H1 (cell line): Measurements from ENCODE around the gene TCAIM. TPM values are rescaled to one million over a fixed set of nuclear protein-coding genes. Genes with fewer than 3 reads are reported as not detected.

Experiments
- CTCF ChIA-PET: fragments of 300-600 bp; sonication (Branson Sonifier 250); formaldehyde crosslinking; loops from one replicate; lab custom pipeline; 2021; ENCODE audit not compliant: partially characterized antibody; lab: Charles Lee
- POLR2A ChIA-PET: fragments of 300-600 bp; sonication (Branson Sonifier 250); formaldehyde crosslinking; loops from one replicate; lab custom pipeline; 2021; ENCODE audit warnings: inconsistent platforms; ENCODE audit not compliant: partially characterized antibody; lab: Charles Lee
- DNase-seq, 2 experiments: peaks; one replicate each; pipeline versions ENCODE4 v3.0.0 to v3.0.0-alpha.2; 2010 to 2022; ENCODE audit warnings: low spot score in 2 of 2, low read depth in 1 of 2, mixed read lengths in 1 of 2
- FAIRE-seq: peaks from 2 replicates; lab custom pipeline; 2011; peaks lifted over from hg19 to GRCh38; lab: Jason Lieb, UNC
- H2AFZ ChIP-seq: 2 replicates; pipeline ENCODE4 v1.8.1; 2012; ENCODE audit warnings: low read length, inconsistent platforms
- H2AK5ac ChIP-seq: 2 replicates; pipeline ENCODE4 v1.6.1; 2013; ENCODE audit warnings: low read depth, low read length
- H2BK120ac ChIP-seq: replicated peaks from 2 replicates; pipeline ENCODE3; 2013; ENCODE audit warnings: low read depth, low read length, inconsistent platforms
- H2BK12ac ChIP-seq: 2 replicates; pipeline ENCODE4 v1.6.1; 2013; ENCODE audit warnings: low read depth, low read length
- H2BK15ac ChIP-seq: 2 replicates; pipeline ENCODE4 v1.6.1; 2013; ENCODE audit warnings: low read length
- H2BK20ac ChIP-seq: 2 replicates; pipeline ENCODE4 v1.6.1; 2013; ENCODE audit warnings: low read length
- H2BK5ac ChIP-seq: 2 replicates; pipeline ENCODE4 v1.6.1; 2013; ENCODE audit warnings: low read depth, low read length
- H3K14ac ChIP-seq: 2 replicates; pipeline ENCODE4 v1.6.1; 2013; ENCODE audit warnings: inconsistent platforms; ENCODE audit not compliant: insufficient read length
- H3K18ac ChIP-seq: 2 replicates; pipeline ENCODE4 v1.6.1; 2013; ENCODE audit warnings: low read length; ENCODE audit errors: extremely low read depth
- H3K23ac ChIP-seq: 2 replicates; pipeline ENCODE4 v1.6.1; 2013; ENCODE audit warnings: inconsistent platforms; ENCODE audit not compliant: insufficient read length
- H3K23me2 ChIP-seq: 2 replicates; pipeline ENCODE4 v1.6.1; 2013; ENCODE audit warnings: low read depth, low read length
- H3K27ac ChIP-seq: 2 replicates; pipeline ENCODE4 v1.6.1; 2011; ENCODE audit warnings: low read depth, low read length, inconsistent platforms
- H3K27me3 ChIP-seq, 4 experiments: replicated peaks in 1 of 4; 1 replicate in 1 of 4; 2 replicates in 3 of 4; pipeline versions ENCODE4 v1.6.1 to v1.8.1; 2011 to 2013; ENCODE audit warnings: low read length in 3 of 4, mild to moderate bottlenecking in 3 of 4, inconsistent platforms in 2 of 4, mixed read lengths in 2 of 4, moderate library complexity in 1 of 4; ENCODE audit not compliant: control insufficient read depth in 3 of 4, insufficient read depth in 3 of 4; ENCODE audit errors: extremely low read depth in 1 of 4
- H3K36me3 ChIP-seq, 4 experiments: 2 replicates each; pipeline versions ENCODE4 v1.6.1 to v1.8.1; 2011 to 2013; ENCODE audit warnings: mild to moderate bottlenecking in 4 of 4, low read length in 3 of 4, moderate library complexity in 2 of 4, control low read depth in 1 of 4, inconsistent platforms in 1 of 4; ENCODE audit not compliant: insufficient read depth in 4 of 4, control insufficient read depth in 2 of 4
- H3K4ac ChIP-seq: replicated peaks from 2 replicates; pipeline ENCODE3; 2013; ENCODE audit warnings: low read length, low read depth, mixed read lengths, inconsistent platforms; ENCODE audit not compliant: insufficient read length
- H3K4me1 ChIP-seq, 4 experiments: replicated peaks in 1 of 4; 1 replicate in 1 of 4; 2 replicates in 3 of 4; pipeline versions ENCODE4 v1.6.1 to v1.8.1; 2011 to 2013; ENCODE audit warnings: low read length in 3 of 4, inconsistent platforms in 2 of 4, mixed read lengths in 1 of 4; ENCODE audit not compliant: insufficient read depth in 4 of 4, control insufficient read depth in 3 of 4
- H3K4me2 ChIP-seq, 2 experiments: 2 replicates each; pipeline versions ENCODE4 v1.6.1 to v1.8.1; 2011 to 2013; ENCODE audit warnings: low read depth in 2 of 2, low read length in 2 of 2, control low read depth in 1 of 2, inconsistent platforms in 1 of 2, mild to moderate bottlenecking in 1 of 2; ENCODE audit not compliant: insufficient read depth in 1 of 2
- H3K4me3 ChIP-seq, 4 experiments: fragments of 200-600, 300-600 bp in 1 of 4; sonication (generic), shearing (Covaris generic), sonication (Bioruptor Twin) in 1 of 4; 2 replicates each; pipeline versions ENCODE4 v1.5.1 to v1.8.1; 2011 to 2016; ENCODE audit warnings: low read length in 4 of 4, low read depth in 3 of 4, control low read depth in 2 of 4, inconsistent platforms in 2 of 4, mild to moderate bottlenecking in 2 of 4, mixed read lengths in 1 of 4, moderate library complexity in 1 of 4; ENCODE audit not compliant: insufficient read depth in 2 of 4; ENCODE audit errors: extremely low read depth in 1 of 4
- H3K56ac ChIP-seq: replicated peaks from 2 replicates; pipeline ENCODE3; 2013; ENCODE audit warnings: low read depth, mild to moderate bottlenecking, mixed read lengths, low read length, inconsistent platforms; ENCODE audit not compliant: insufficient read length
- H3K79me1 ChIP-seq: 2 replicates; pipeline ENCODE4 v1.6.1; 2013; ENCODE audit warnings: low read depth, low read length, control low read depth
- H3K79me2 ChIP-seq, 2 experiments: 2 replicates each; pipeline versions ENCODE4 v1.6.1 to v1.8.1; 2012 to 2013; ENCODE audit warnings: low read length in 2 of 2, mild to moderate bottlenecking in 2 of 2, inconsistent platforms in 1 of 2; ENCODE audit not compliant: insufficient read depth in 2 of 2, control insufficient read depth in 1 of 2
- H3K9ac ChIP-seq, 4 experiments: replicated peaks in 1 of 4; 1 replicate in 1 of 4; 2 replicates in 3 of 4; pipeline versions ENCODE4 v1.6.1 to v1.8.1; 2011 to 2013; ENCODE audit warnings: low read depth in 3 of 4, low read length in 3 of 4, control low read depth in 2 of 4, mild to moderate bottlenecking in 2 of 4, moderate library complexity in 2 of 4, inconsistent platforms in 1 of 4; ENCODE audit errors: extremely low read depth in 1 of 4
- H3K9me3 ChIP-seq, 2 experiments: 2 replicates each; pipeline versions ENCODE4 v1.6.1 to v1.8.1; 2012 to 2013; ENCODE audit warnings: mild to moderate bottlenecking in 2 of 2, moderate library complexity in 2 of 2, control low read depth in 1 of 2, inconsistent platforms in 1 of 2, low read depth in 1 of 2, low read length in 1 of 2, mixed read lengths in 1 of 2; ENCODE audit not compliant: insufficient read depth in 2 of 2
- H4K20me1 ChIP-seq, 2 experiments: replicated peaks in 1 of 2; 2 replicates each; pipeline versions ENCODE3 to v1.8.1; 2011 to 2013; ENCODE audit warnings: inconsistent platforms in 2 of 2, low read length in 2 of 2, mild to moderate bottlenecking in 1 of 2; ENCODE audit not compliant: insufficient read depth in 2 of 2, control insufficient read depth in 1 of 2
- H4K5ac ChIP-seq: 2 replicates; pipeline ENCODE4 v1.6.1; 2013; ENCODE audit warnings: low read length, low read depth, mixed read lengths, inconsistent platforms; ENCODE audit not compliant: insufficient read length
- H4K8ac ChIP-seq: 2 replicates; pipeline ENCODE4 v1.8.0; 2013; ENCODE audit warnings: mild to moderate bottlenecking, moderate library complexity, low read length, inconsistent platforms; ENCODE audit not compliant: insufficient read depth; ENCODE audit errors: extremely low read depth
- H4K91ac ChIP-seq: replicated peaks from 2 replicates; pipeline ENCODE3; 2013; ENCODE audit warnings: low read length, mixed read lengths, inconsistent platforms; ENCODE audit not compliant: insufficient read length
- BRCA1 ChIP-seq: IDR thresholded peaks from 2 replicates; pipeline ENCODE4 v1.6.1; 2012; ENCODE audit warnings: low read depth, low read length, improper control_type of control experiment
- CBX8 ChIP-seq: fragments of 300-800, 300-1000 bp; sonication (generic); IDR thresholded peaks from 2 replicates; pipeline ENCODE4 v1.7.1; 2016; ENCODE audit warnings: low read depth, low read length, borderline replicate concordance
- EGR1 ChIP-seq: IDR thresholded peaks from 2 replicates; pipeline ENCODE4 v1.6.1; 2011; ENCODE audit warnings: low read depth, low read length, borderline replicate concordance
- EP300 ChIP-seq, 2 experiments: IDR thresholded peaks; 1 replicate in 1 of 2; 2 replicates in 1 of 2; pipeline ENCODE4 v1.6.1; 2011 to 2012; ENCODE audit warnings: low read depth in 2 of 2, low read length in 2 of 2, mild to moderate bottlenecking in 2 of 2, borderline replicate concordance in 1 of 2, inconsistent platforms in 1 of 2, moderate library complexity in 1 of 2
- FOSL1 ChIP-seq: IDR thresholded peaks from 2 replicates; pipeline ENCODE4 v1.6.1; 2011; ENCODE audit warnings: mild to moderate bottlenecking, low read depth, low read length, moderate library complexity; ENCODE audit not compliant: insufficient read depth
- KDM1A ChIP-seq: fragments of 200-600, 300-600 bp; sonication (generic); IDR thresholded peaks from 2 replicates; pipeline ENCODE4 v1.7.1; 2016; ENCODE audit warnings: mild to moderate bottlenecking, low read length, borderline replicate concordance
- PHF8 ChIP-seq: fragments of 200-600 bp; sonication (generic); conservative IDR thresholded peaks from 2 replicates; pipeline ENCODE4 v1.7.1; 2012; ENCODE audit warnings: low read depth, mild to moderate bottlenecking, inconsistent platforms, low read length, moderate library complexity
- RBBP5 ChIP-seq: IDR thresholded peaks from 2 replicates; pipeline ENCODE4 v1.7.1; 2012; ENCODE audit warnings: low read depth, mild to moderate bottlenecking, inconsistent platforms, low read length, moderate library complexity, borderline replicate concordance
- SIRT6 ChIP-seq: IDR thresholded peaks from one replicate; pipeline ENCODE4 v1.7.1; 2012; ENCODE audit warnings: low read length, inconsistent platforms
- SP4 ChIP-seq: IDR thresholded peaks from 2 replicates; pipeline ENCODE4 v1.6.1; 2012; ENCODE audit warnings: low read length, inconsistent platforms
- TBP ChIP-seq: IDR thresholded peaks from 2 replicates; pipeline ENCODE4 v1.6.1; 2011; ENCODE audit warnings: low read depth, low read length, improper control_type of control experiment
- TCF12 ChIP-seq: IDR thresholded peaks from 2 replicates; pipeline ENCODE4 v1.6.1; 2011; ENCODE audit warnings: low read depth, mild to moderate bottlenecking, low read length
- ZNF274 ChIP-seq: IDR thresholded peaks from 2 replicates; pipeline ENCODE4 v1.7.0; 2012; ENCODE audit warnings: low read length, borderline replicate concordance; ENCODE audit errors: extremely low read depth
- WGBS, 2 experiments: shearing (Covaris generic) in 1 of 2; methylation state at CpG; one replicate each; pipeline versions ENCODE4 v1.1.6 to v1.1.7; 2013 to 2015; ENCODE audit warnings: low lambda C conversion rate in 2 of 2, mixed read lengths in 2 of 2, inconsistent platforms in 1 of 2, low coverage in 1 of 2, missing lambda C conversion rate in 1 of 2; ENCODE audit not compliant: insufficient replicate concordance in 2 of 2, insufficient coverage in 1 of 2, insufficient read length in 1 of 2; ENCODE audit errors: extremely low coverage in 1 of 2, missing lambda C conversion rate in 1 of 2; 5-methylcytosine and 5-hydroxymethylcytosine counted together
- polyA plus RNA-seq, 7 experiments: library from polyadenylated mRNA; depleted of rRNA in 3 of 7; stranded (reverse) in 5 of 7; unstranded in 2 of 7; fragments of >200 nt in 5 of 7; fragments of 200-250 nt in 2 of 7; gene quantifications; 1 replicate in 5 of 7; 2 replicates in 1 of 7; 4 replicates in 1 of 7; pipeline versions ENCODE4 v1.2.1 to v1.2.3, GENCODE V29; 2011 to 2013; ENCODE audit warnings: missing spikeins in 2 of 7, mixed read lengths in 2 of 7
- total RNA-seq: library from RNA; stranded (reverse); fragmentation: NEBNext Ultra II Directional; extraction: Animal tissue kit (Norgen Biotek cat#: 25700); gene quantifications from 2 replicates; pipeline ENCODE4 v1.2.1, GENCODE V29; 2021

The TCAIM gene
- total and polyA plus RNA-seq, 2 of the 8 experiments (the other 6 are each of a cell fraction or from before 2014, with no cell fraction given): 6.9 to 22.1 TPM

GRCh38 chr3:44442596-44443309, 104.2 kb downstream of the TCAIM start:
- no peaks in the 10 kb centered on the region; a peak in 1 of 4 replicates for H3K79me2 ChIP-seq
- no peak overlapping the region for H4K91ac ChIP-seq
- H3K4me3 ChIP-seq: no peak overlapping the region
- H2BK15ac ChIP-seq: no peak overlapping the region
- no peak overlapping the region for H3K9ac ChIP-seq
- no peak overlapping the region for H2BK120ac ChIP-seq
- no peak overlapping the region for H3K27ac ChIP-seq
- no peak overlapping the region for H2BK20ac ChIP-seq
- H2AFZ ChIP-seq: no peak overlapping the region
- no peaks in the 10 kb centered on the region for H3K4me1 ChIP-seq
- no peak for FAIRE-seq
- peaks cover 0 to 2% of the 10 kb centered on the region in 2 experiments for H4K20me1 ChIP-seq
- no peak overlapping the region for H3K18ac ChIP-seq
- H3K14ac ChIP-seq: no peak overlapping the region
- POLR2A ChIA-PET: interaction anchor here (0.6 to 0.7 kb wide), 2 partner anchors 8 to 118 kb away, joined by 3 read pairs; no protein-coding TSS in a partner anchor
- CTCF ChIA-PET: interaction anchor here (1.2 kb wide), 1 partner anchor 18 kb away, joined by 3 read pairs; no protein-coding TSS in a partner anchor
- 81% methylated on average over 2 of the region's 2 CpGs; no CpG with 5 or more reads in 1 of the 2 experiments for WGBS, 2 experiments
- H3K9me3 ChIP-seq: peaks cover 8 to 11% of the 10 kb centered on the region in 2 experiments; a peak in 3 of 4 replicates
- no peaks in the 10 kb centered on the region for H3K23me2 ChIP-seq
- DNase-seq: no peak
- H3K4me2 ChIP-seq: no peak overlapping the region
- H3K79me1 ChIP-seq: no peaks in the 10 kb centered on the region; the same call in 1 of the 2 replicates
- H2BK5ac ChIP-seq: no peak overlapping the region
- no peak overlapping the region for H3K23ac ChIP-seq
- H3K4ac ChIP-seq: no peak overlapping the region
- H2AK5ac ChIP-seq: no peak overlapping the region
- peaks cover 10 to 34% (median 24%) of the 10 kb centered on the region in 4 experiments; a peak in 6 of 8 replicates for H3K36me3 ChIP-seq
- no peak overlapping the region for H4K5ac ChIP-seq
- H3K56ac ChIP-seq: no peak overlapping the region
- no peaks in the 10 kb centered on the region for H3K27me3 ChIP-seq
- H4K8ac ChIP-seq: no peak overlapping the region
- H2BK12ac ChIP-seq: no peak overlapping the region
- no peak for TF ChIP-seq EP300 (IDR thresholded peaks at IDR 0.05; ENCODE audit: borderline replicate concordance in 1 of 2, low read depth in 2 of 2, low read length in 2 of 2)
- TF ChIP-seq RBBP5: no peak
- no peak for TF ChIP-seq TCF12
- no peak for TF ChIP-seq ZNF274
- no peak for TF ChIP-seq PHF8
- no peak for TF ChIP-seq SIRT6
- no peak for TF ChIP-seq TBP
- no peak for TF ChIP-seq KDM1A
- no peak for TF ChIP-seq EGR1
- no peak for TF ChIP-seq SP4
- TF ChIP-seq BRCA1: no peak
- TF ChIP-seq FOSL1: no peak
- TF ChIP-seq CBX8: no peak
